Endodermal cell (in vitro differentiated cells): ENCODE data around the gene FURIN. TPM values are rescaled to one million over a fixed set of nuclear protein-coding genes. Genes with fewer than 3 reads are reported as not detected.

Experiments used
- DNase-seq: peaks from one replicate; pipeline ENCODE4 v3.0.0-alpha.2; 2017
- H3K27ac ChIP-seq: 2 replicates; pipeline ENCODE4 v1.5.1; 2013; ENCODE audit warnings: mild to moderate bottlenecking, low read depth, low read length, moderate library complexity
- H3K27me3 ChIP-seq: 2 replicates; pipeline ENCODE4 v1.6.1; 2013; ENCODE audit warnings: mild to moderate bottlenecking, low read length, moderate library complexity; ENCODE audit not compliant: insufficient read depth, control insufficient read depth, poor library complexity, severe bottlenecking
- H3K36me3 ChIP-seq: 2 replicates; pipeline ENCODE4 v1.7.0; 2013; ENCODE audit warnings: mild to moderate bottlenecking, low read length, moderate library complexity; ENCODE audit not compliant: control insufficient read depth, insufficient read depth
- H3K4me1 ChIP-seq: one replicate; pipeline ENCODE4 v1.7.0; 2013; ENCODE audit warnings: low read length; ENCODE audit not compliant: control insufficient read depth, insufficient read depth
- H3K4me3 ChIP-seq: 2 replicates; pipeline ENCODE4 v1.5.1; 2013; ENCODE audit warnings: mild to moderate bottlenecking, low read length, moderate library complexity
- H3K9ac ChIP-seq: 2 replicates; pipeline ENCODE4 v1.6.1; 2013; ENCODE audit warnings: mild to moderate bottlenecking, low read length, moderate library complexity; ENCODE audit not compliant: poor library complexity, severe bottlenecking; ENCODE audit errors: extremely low read depth
- H3K9me3 ChIP-seq: 2 replicates; pipeline ENCODE4 v1.6.1; 2013; ENCODE audit warnings: mild to moderate bottlenecking, low read length, moderate library complexity; ENCODE audit not compliant: control insufficient read depth
- H3K27ac Mint-ChIP-seq: 2 replicates; pipeline ENCODE4 v1.8.0; 2020; ENCODE audit warnings: mixed read lengths
- H3K27me3 Mint-ChIP-seq: 2 replicates; pipeline ENCODE4 v1.8.0; 2021; ENCODE audit warnings: mild to moderate bottlenecking, mixed read lengths; ENCODE audit not compliant: insufficient read depth
- H3K36me3 Mint-ChIP-seq: 2 replicates; pipeline ENCODE4 v1.8.0; 2020; ENCODE audit warnings: low read depth, mixed read lengths
- H3K4me1 Mint-ChIP-seq: 2 replicates; pipeline ENCODE4 v1.8.0; 2020; ENCODE audit warnings: mixed read lengths
- H3K4me3 Mint-ChIP-seq: 2 replicates; pipeline ENCODE4 v1.8.0; 2020; ENCODE audit warnings: mild to moderate bottlenecking, moderate library complexity, mixed read lengths
- H3K9me3 Mint-ChIP-seq: 2 replicates; pipeline ENCODE4 v1.8.0; 2020; ENCODE audit warnings: mild to moderate bottlenecking, mixed read lengths
- CTCF ChIP-seq: fragments of 200-600 bp; sonication (generic); conservative IDR thresholded peaks from 2 replicates; pipeline ENCODE4 v1.5.0; 2021; ENCODE audit warnings: antibody characterized with exemption, mild to moderate bottlenecking
- WGBS, 2 experiments: methylation state at CpG; one replicate each; pipeline versions ENCODE4 v1.1.5 to v1.1.7; 2013; ENCODE audit warnings: missing lambda C conversion rate in 2 of 2, mixed read lengths in 1 of 2; ENCODE audit not compliant: insufficient coverage in 1 of 2, insufficient read length in 1 of 2; 5-methylcytosine and 5-hydroxymethylcytosine counted together
- total RNA-seq, 2 donors: library from RNA; stranded (reverse); fragmentation: NEBNext Ultra II Directional in 1 of 2; extraction: Animal tissue kit (Norgen Biotek cat#: 25700) in 1 of 2; gene quantifications; 2 replicates in 1 of 2; 3 replicates in 1 of 2; pipeline ENCODE4 v1.2.1, GENCODE V29; 2021

The FURIN gene
- total RNA-seq, 2 donors from 2014 or later, result 96.3 to 108 TPM

DNA sequence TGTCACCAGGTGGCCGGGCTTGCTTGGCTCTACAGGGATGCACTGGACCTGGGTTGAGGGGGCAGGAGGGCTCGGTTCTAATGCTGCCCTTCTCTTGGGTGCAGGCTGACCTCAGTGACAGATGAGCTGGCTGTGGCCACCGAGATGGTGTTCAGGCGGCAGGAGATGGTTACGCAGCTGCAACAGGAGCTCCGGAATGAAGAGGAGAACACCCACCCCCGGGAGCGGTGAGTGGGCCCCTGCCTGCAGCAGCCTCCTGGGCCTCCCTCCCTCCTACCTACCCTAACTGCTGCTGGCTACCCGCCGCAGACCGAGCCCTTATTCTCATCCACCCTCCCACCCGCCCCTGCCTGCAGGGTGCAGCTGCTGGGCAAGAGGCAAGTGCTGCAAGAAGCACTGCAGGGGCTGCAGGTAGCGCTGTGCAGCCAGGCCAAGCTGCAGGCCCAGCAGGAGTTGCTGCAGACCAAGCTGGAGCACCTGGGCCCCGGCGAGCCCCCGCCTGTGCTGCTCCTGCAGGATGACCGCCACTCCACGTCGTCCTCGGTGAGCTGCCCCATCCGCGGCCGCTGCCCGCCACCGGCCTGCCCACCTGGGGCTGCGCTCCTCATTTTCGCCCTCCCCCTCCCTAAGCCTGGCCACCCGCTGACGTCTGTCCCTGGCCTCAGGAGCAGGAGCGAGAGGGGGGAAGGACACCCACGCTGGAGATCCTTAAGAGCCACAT is 21.5 kb downstream of the FURIN start:
- Mint-ChIP-seq H3K27ac (no peak overlapping the region), H3K4me3 (no peak overlapping the region), H3K27me3 (no peaks in the 10 kb centered on the region), H3K9me3 (no peaks in the 10 kb centered on the region), H3K36me3 (peaks cover 32% of the 10 kb centered on the region), H3K4me1 (peaks cover 9% of the 10 kb centered on the region)
- no peak overlapping the region for H3K9ac ChIP-seq
- peaks cover 6% of the 10 kb centered on the region for H3K36me3 ChIP-seq
- H3K4me1 ChIP-seq, result peaks cover 8% of the 10 kb centered on the region
- H3K9me3 ChIP-seq, result no peaks in the 10 kb centered on the region
- 87 to 95% methylated on average over 4 to 31 of the region's 31 CpGs for WGBS, 2 experiments
- H3K27me3 ChIP-seq, result no peaks in the 10 kb centered on the region
- no peak for DNase-seq
- no peak overlapping the region for H3K4me3 ChIP-seq
- TF ChIP-seq CTCF, result no peak
- no peak overlapping the region for H3K27ac ChIP-seq

- DNase-seq, result no peak
- peaks cover 42% of the 10 kb centered on the region for H3K36me3 Mint-ChIP-seq
- H3K27me3 ChIP-seq, result no peaks in the 10 kb centered on the region
- peaks cover 1% of the 10 kb centered on the region for H3K4me1 Mint-ChIP-seq
- 85 to 93% methylated on average over 3 to 12 of the region's 12 CpGs for WGBS, 2 experiments
- H3K9me3 Mint-ChIP-seq, result no peaks in the 10 kb centered on the region
- peaks cover under 1% of the 10 kb centered on the region for H3K4me1 ChIP-seq
- no peak overlapping the region for H3K27ac ChIP-seq
- no peaks in the 10 kb centered on the region for H3K27me3 Mint-ChIP-seq
- H3K27ac Mint-ChIP-seq, result no peak overlapping the region
- no peaks in the 10 kb centered on the region for H3K9me3 ChIP-seq
- TF ChIP-seq CTCF, result no peak
- H3K4me3 ChIP-seq, result no peak overlapping the region
- no peak overlapping the region for H3K9ac ChIP-seq
- no peak overlapping the region for H3K4me3 Mint-ChIP-seq
- peaks cover 10% of the 10 kb centered on the region for H3K36me3 ChIP-seq
Measured at GRCh38 chr15:90890839-90891238, 22.5 kb downstream of the FURIN start.

- Histone ChIP-seq H3K9ac (no peak overlapping the region), H3K4me3 (no peak overlapping the region)
Measured at GRCh38 chr15:90891346-90891949, 23.1 kb downstream of the FURIN start.

More at GRCh38 chr15:90891346-90891949, 23.1 kb downstream of the FURIN start:
- WGBS, 2 experiments, result 90 to 100% methylated on average over 4 to 8 of the region's 8 CpGs
- no peaks in the 10 kb centered on the region for H3K27me3 Mint-ChIP-seq
- Histone ChIP-seq H3K27me3 (no peaks in the 10 kb centered on the region), H3K4me1 (no peaks in the 10 kb centered on the region), H3K9me3 (no peaks in the 10 kb centered on the region), H3K36me3 (peaks cover 12% of the 10 kb centered on the region), H3K27ac (no peak overlapping the region)
- TF ChIP-seq CTCF, result no peak
- no peak overlapping the region for H3K27ac Mint-ChIP-seq
- H3K9me3 Mint-ChIP-seq, result no peaks in the 10 kb centered on the region
- DNase-seq, result no peak
- H3K36me3 Mint-ChIP-seq, result peaks cover 44% of the 10 kb centered on the region
- H3K4me1 Mint-ChIP-seq, result no peaks in the 10 kb centered on the region
- H3K4me3 Mint-ChIP-seq, result no peak overlapping the region
